ENCODE measurements around the gene THOC3. TPM values are rescaled to one million over a fixed set of nuclear protein-coding genes. Genes with fewer than 3 reads are reported as not detected.
"Not testable (repeated sequence)": the region's sequence is repeated elsewhere in the genome, so short reads cannot be mapped to it uniquely, and the experiment has no call there.

Gene THOC3
- total RNA-seq, 2 experiments from 2014 or later: 153 to 160 TPM

DNA sequence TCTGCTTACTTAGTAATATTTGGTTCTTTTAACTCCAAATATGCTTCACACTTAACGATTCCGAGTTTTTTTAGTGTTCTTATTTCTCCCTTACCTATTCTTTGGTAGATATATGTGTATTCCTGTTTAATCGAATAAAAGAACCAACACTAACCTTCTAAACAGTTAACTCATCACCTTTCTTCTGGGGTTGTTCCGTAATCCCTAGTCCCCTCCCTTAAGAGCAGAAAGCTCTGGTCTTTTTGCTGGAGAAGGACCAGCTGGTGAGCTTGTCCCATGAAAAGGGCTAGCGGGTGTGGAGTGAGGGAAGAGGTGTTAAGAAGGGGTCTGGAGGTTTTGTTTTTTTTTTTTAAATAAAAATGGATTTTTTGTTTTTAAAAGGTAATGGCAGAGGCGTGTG, 266 bp upstream of the THOC3 start:
- H3K36me3 Mint-ChIP-seq (ENCODE audit: low read depth); H3K9me3 Mint-ChIP-seq; H3K27ac Mint-ChIP-seq; H3K27me3 Mint-ChIP-seq (ENCODE audit: low read depth); CTCF ChIA-PET; H3K4me3 Mint-ChIP-seq; DNase-seq; H3K4me1 Mint-ChIP-seq (ENCODE audit: low read depth); intact Hi-C loops (cut with micrococcal nuclease): not testable (repeated sequence)

DNA sequence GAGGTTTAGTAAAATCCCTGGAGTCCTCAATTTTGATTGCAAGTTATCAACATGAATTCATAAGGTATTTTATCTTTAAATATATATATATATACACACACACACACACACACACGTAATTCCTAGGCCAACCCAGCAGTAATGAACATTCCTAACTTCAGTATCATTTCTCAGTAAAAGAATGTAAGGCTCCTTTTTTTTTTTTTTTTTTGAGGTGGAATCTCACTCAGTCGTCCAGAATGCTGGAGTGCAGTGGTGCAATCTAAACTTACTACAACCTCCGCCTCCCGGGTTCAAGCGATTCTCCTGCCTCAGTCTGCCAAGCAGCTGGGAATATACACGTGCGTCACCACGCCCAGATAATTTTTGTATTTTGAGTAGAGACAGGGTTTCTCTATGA, 5.8 kb downstream of the THOC3 start:
- H3K4me3 Mint-ChIP-seq; DNase-seq; H3K27ac Mint-ChIP-seq; intact Hi-C loops (cut with micrococcal nuclease); H3K9me3 Mint-ChIP-seq; H3K27me3 Mint-ChIP-seq (ENCODE audit: low read depth); CTCF ChIA-PET; H3K4me1 Mint-ChIP-seq (ENCODE audit: low read depth): not testable (repeated sequence)
- peaks cover 13% of the 10 kb centered on the region for H3K36me3 Mint-ChIP-seq (ENCODE audit: low read depth)

DNA sequence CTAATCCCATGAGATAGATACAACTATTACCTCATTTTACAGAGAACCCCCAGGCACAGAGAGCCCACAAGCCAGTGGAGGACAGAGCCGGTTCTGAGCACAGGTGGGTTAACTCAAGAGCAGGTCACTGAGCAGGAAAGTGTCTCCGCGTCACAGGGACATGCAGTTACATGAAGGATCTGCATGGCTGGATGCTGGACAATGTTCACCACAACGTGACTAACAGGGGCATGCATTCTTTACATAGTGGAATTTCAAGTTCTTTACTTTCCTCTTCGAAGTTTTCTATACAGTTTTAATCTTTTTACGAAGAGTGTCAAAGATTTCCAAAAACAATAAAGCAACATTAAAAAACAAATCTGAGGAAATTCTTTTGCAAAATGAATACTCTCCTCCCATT, 7.9 kb downstream of the THOC3 start:
- H3K4me3 Mint-ChIP-seq; H3K27ac Mint-ChIP-seq; H3K9me3 Mint-ChIP-seq; intact Hi-C loops (cut with micrococcal nuclease); H3K27me3 Mint-ChIP-seq (ENCODE audit: low read depth); DNase-seq; H3K4me1 Mint-ChIP-seq (ENCODE audit: low read depth); CTCF ChIA-PET: not testable (repeated sequence)
- H3K36me3 Mint-ChIP-seq (ENCODE audit: low read depth): peaks cover 11% of the 10 kb centered on the region

DNA sequence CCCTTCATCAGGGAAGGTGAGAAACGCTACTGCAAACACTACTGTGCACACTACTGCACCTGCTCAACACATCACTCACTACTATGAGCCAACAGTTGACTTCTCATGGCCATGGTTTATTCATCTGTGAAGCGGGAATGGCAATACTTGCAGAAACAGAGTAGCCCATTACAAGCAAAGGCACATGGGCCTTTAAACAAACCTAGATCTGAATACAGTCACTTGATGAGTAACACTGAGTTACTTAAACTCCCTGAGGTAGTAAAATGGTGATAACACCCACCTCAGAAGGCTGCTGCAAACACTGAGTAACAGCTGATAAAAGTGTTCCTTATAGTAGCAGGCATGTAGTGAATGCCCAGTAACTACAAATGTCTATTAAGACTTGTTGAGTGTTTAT, 9.6 kb downstream of the THOC3 start:
- H3K36me3 Mint-ChIP-seq (ENCODE audit: low read depth); H3K4me1 Mint-ChIP-seq (ENCODE audit: low read depth); DNase-seq; CTCF ChIA-PET; H3K9me3 Mint-ChIP-seq; H3K27ac Mint-ChIP-seq; intact Hi-C loops (cut with micrococcal nuclease); H3K27me3 Mint-ChIP-seq (ENCODE audit: low read depth); H3K4me3 Mint-ChIP-seq: not testable (repeated sequence)

DNA sequence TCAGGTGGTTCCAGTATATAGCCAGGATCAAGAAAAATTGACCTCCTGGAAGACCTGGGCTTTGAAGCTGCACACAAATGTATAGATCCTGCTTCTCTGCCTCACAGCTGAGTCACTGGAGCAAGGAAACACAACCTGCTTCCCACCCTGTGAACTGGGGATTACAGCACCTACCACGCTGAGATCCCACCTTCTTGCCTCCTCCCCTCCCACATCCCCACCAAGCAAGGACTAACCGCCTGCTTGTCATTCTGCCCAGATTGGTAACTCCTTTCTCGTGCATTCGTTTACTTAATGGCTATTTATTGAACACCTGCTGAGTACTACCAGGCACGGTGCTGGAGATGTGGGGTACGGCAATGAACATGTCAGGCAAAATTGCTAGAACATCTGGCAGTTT, 14.0 kb downstream of the THOC3 start:
- H3K4me3 Mint-ChIP-seq; H3K9me3 Mint-ChIP-seq; H3K27me3 Mint-ChIP-seq (ENCODE audit: low read depth); DNase-seq; H3K4me1 Mint-ChIP-seq (ENCODE audit: low read depth); CTCF ChIA-PET; H3K27ac Mint-ChIP-seq; H3K36me3 Mint-ChIP-seq (ENCODE audit: low read depth): not testable (repeated sequence)
- intact Hi-C loops (cut with micrococcal nuclease): loop anchor here (5.0 kb wide), 1 partner anchor 227 kb away; no protein-coding TSS in a partner anchor

DNA sequence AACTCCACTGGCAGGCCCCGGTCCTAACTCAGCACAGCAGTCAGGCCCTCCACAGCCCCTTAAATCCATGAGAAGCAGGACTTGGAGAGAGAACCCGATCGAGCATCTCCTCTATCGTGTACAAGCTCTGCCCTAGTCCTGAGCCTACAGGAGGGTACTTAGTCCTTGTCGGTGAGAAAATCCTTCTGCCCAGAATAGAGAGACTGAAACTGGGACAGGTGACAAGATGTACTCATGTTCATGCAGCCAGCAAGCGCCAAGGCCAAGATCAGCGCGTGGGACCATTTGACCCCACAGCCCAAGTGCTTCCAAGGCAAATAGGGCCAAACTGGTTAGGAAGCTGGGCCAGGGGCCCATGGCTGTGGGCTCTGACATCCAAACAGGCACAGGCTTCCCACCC, 15.3 kb downstream of the THOC3 start:
- intact Hi-C loops (cut with micrococcal nuclease): loop anchor here (5.0 kb wide), 1 partner anchor 226 kb away; no protein-coding TSS in a partner anchor

GRCh38 chr5:175951339-175951969, 16.7 kb downstream of the THOC3 start:
- H3K36me3 Mint-ChIP-seq (ENCODE audit: low read depth); DNase-seq; H3K4me3 Mint-ChIP-seq; H3K4me1 Mint-ChIP-seq (ENCODE audit: low read depth); H3K27me3 Mint-ChIP-seq (ENCODE audit: low read depth); H3K9me3 Mint-ChIP-seq; H3K27ac Mint-ChIP-seq; CTCF ChIA-PET: not testable (repeated sequence)
- intact Hi-C loops (cut with micrococcal nuclease): loop anchor here (5.0 kb wide), 1 partner anchor 224 kb away; no protein-coding TSS in a partner anchor

More for the DNA sequence above, 15.3 kb downstream of the THOC3 start:
- H3K4me3 Mint-ChIP-seq; DNase-seq; H3K27me3 Mint-ChIP-seq (ENCODE audit: low read depth); H3K27ac Mint-ChIP-seq; H3K36me3 Mint-ChIP-seq (ENCODE audit: low read depth); CTCF ChIA-PET; H3K9me3 Mint-ChIP-seq; H3K4me1 Mint-ChIP-seq (ENCODE audit: low read depth): not testable (repeated sequence)

DNA sequence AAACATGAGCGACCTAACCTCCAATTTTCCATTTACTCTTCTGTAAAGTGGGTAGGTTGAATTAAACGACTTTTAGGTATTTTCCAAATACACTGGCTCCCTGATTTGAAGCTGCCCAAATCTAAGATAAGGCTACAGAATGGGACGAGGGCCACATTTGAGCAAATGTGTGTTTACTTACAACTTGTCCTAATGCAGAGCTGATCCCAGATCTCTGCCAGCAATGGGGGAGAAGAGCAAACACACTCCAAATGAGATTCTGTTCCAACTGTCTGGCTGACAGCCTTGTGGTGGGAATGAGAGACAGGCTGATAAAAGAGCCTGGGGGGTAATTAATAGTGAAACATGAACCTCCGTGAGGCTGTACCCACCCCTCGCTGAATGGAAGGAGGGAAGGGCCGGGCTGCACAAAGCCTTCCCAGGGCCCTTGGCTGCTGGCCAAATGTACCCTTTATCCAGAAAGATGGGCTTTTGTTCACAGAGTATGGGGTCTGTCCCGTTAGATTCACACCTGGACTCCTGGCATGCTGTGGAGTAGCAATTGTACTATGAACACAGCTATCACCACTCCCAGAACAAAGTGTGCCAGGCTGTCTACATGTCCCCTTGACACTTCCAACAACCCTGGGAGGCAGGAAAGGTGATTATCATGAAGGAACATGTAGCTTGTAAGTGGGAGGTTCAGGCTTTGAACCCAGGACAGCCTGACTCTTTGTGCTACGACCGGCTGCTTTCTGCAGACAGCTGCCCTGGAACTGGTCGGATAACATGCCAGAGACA, 19.6 kb downstream of the THOC3 start:
- CTCF ChIA-PET; intact Hi-C loops (cut with micrococcal nuclease); H3K9me3 Mint-ChIP-seq; H3K27me3 Mint-ChIP-seq (ENCODE audit: low read depth); H3K4me3 Mint-ChIP-seq; H3K27ac Mint-ChIP-seq; H3K4me1 Mint-ChIP-seq (ENCODE audit: low read depth); DNase-seq; H3K36me3 Mint-ChIP-seq (ENCODE audit: low read depth): not testable (repeated sequence)

- intact Hi-C loops (cut with micrococcal nuclease); H3K4me1 Mint-ChIP-seq (ENCODE audit: low read depth); H3K36me3 Mint-ChIP-seq (ENCODE audit: low read depth); H3K27me3 Mint-ChIP-seq (ENCODE audit: low read depth); H3K4me3 Mint-ChIP-seq; CTCF ChIA-PET; H3K9me3 Mint-ChIP-seq; DNase-seq; H3K27ac Mint-ChIP-seq: not testable (repeated sequence)
Measured at GRCh38 chr5:175943253-175943652, 24.9 kb downstream of the THOC3 start.

DNA sequence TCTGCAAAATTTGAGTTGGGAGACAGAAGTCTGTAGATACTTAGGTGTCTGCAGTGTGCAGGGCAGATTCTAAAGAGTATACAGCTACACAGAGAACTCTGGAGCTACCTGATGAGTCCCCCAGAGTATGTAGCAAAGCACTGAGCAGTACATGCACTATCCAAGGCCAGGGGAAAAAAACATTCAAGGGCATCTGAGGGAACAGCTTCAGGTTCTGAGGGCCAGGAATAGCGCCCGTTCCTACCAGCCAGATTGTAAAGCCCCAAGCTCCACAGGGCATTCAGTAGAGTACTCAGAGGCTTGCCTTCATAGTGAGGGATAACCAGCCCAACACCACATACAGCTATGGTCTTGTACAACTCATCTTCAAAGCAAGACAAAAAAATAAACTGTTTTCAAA, 27.5 kb downstream of the THOC3 start:
- DNase-seq; intact Hi-C loops (cut with micrococcal nuclease); H3K27me3 Mint-ChIP-seq (ENCODE audit: low read depth); H3K9me3 Mint-ChIP-seq; CTCF ChIA-PET; H3K27ac Mint-ChIP-seq; H3K36me3 Mint-ChIP-seq (ENCODE audit: low read depth); H3K4me1 Mint-ChIP-seq (ENCODE audit: low read depth); H3K4me3 Mint-ChIP-seq: not testable (repeated sequence)

GRCh38 chr5:175938489-175938888, 29.6 kb downstream of the THOC3 start:
- DNase-seq; CTCF ChIA-PET; H3K4me3 Mint-ChIP-seq; H3K27ac Mint-ChIP-seq; H3K4me1 Mint-ChIP-seq (ENCODE audit: low read depth); H3K27me3 Mint-ChIP-seq (ENCODE audit: low read depth); H3K9me3 Mint-ChIP-seq; intact Hi-C loops (cut with micrococcal nuclease): not testable (repeated sequence)
- H3K36me3 Mint-ChIP-seq (ENCODE audit: low read depth): peaks cover 11% of the 10 kb centered on the region

DNA sequence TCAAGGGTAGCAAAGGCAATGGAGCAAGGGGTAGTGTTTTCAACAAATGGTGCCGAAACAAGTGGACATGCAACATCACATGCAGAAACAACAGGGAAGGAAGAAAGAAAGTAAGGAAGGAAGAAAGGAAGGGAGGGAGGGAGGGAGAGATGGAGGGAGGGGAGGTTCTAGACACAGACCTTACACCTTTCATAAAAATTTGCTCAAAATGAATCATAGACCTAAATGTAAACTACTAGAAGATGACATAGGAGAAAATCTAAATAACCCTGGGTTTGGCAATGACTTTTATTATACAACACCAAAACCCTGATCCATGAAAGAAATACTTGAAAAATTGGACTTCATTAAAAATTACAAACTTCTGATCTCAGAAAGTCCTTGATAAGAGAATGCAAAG, 39.4 kb downstream of the THOC3 start:
- CTCF ChIA-PET; H3K4me1 Mint-ChIP-seq (ENCODE audit: low read depth); intact Hi-C loops (cut with micrococcal nuclease); H3K27ac Mint-ChIP-seq; H3K9me3 Mint-ChIP-seq; H3K4me3 Mint-ChIP-seq; H3K27me3 Mint-ChIP-seq (ENCODE audit: low read depth); H3K36me3 Mint-ChIP-seq (ENCODE audit: low read depth); DNase-seq: not testable (repeated sequence)

- H3K4me3 Mint-ChIP-seq; H3K4me1 Mint-ChIP-seq (ENCODE audit: low read depth); H3K36me3 Mint-ChIP-seq (ENCODE audit: low read depth); CTCF ChIA-PET; H3K27ac Mint-ChIP-seq; H3K27me3 Mint-ChIP-seq (ENCODE audit: low read depth); DNase-seq; H3K9me3 Mint-ChIP-seq; intact Hi-C loops (cut with micrococcal nuclease): not testable (repeated sequence)
Measured at GRCh38 chr5:175925106-175925505, 43.0 kb downstream of the THOC3 start.
